C4-2B (cell line): ENCODE results near the gene PDZRN4.
"Not testable (repeated sequence)": the region's sequence is repeated elsewhere in the genome, so short reads cannot be mapped to it uniquely, and the experiment has no call there.

Experiments used
- H3K27ac ChIP-seq: fragments of 450-650 bp; 2 replicates; pipeline ENCODE4 v1.5.1; 2017
- ZFX ChIP-seq: fragments of 450-650 bp; IDR thresholded peaks from 2 replicates; pipeline ENCODE4 v1.6.1; 2017
- TF ChIP-seq, protein P1 (sequence below): fragments of 450-650 bp; conservative IDR thresholded peaks from 2 replicates; pipeline ENCODE4 v1.5.1; 2017; ENCODE audit warnings: mild to moderate bottlenecking

PDZRN4 gene

DNA sequence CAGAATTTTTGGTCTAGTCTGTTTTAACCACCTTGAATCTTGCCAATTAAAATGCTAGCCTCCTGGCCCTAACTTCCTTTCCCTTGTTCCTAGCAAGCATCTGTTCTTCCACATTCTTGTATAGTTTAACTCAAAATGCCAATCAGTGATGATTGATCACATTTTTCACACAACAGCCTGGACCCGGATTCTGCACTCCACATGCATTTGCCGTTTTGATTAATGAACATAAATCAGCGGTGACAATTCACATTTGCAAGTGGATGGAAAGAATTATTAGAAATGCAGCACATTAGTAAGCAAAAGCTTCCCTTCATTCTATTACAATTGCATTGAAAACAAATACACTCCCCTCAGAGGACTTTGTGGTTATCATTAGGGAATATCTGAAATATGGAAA lies 83.4 kb downstream of the PDZRN4 start:
- no peak overlapping the region for H3K27ac ChIP-seq
- TF ChIP-seq, protein P1, sequence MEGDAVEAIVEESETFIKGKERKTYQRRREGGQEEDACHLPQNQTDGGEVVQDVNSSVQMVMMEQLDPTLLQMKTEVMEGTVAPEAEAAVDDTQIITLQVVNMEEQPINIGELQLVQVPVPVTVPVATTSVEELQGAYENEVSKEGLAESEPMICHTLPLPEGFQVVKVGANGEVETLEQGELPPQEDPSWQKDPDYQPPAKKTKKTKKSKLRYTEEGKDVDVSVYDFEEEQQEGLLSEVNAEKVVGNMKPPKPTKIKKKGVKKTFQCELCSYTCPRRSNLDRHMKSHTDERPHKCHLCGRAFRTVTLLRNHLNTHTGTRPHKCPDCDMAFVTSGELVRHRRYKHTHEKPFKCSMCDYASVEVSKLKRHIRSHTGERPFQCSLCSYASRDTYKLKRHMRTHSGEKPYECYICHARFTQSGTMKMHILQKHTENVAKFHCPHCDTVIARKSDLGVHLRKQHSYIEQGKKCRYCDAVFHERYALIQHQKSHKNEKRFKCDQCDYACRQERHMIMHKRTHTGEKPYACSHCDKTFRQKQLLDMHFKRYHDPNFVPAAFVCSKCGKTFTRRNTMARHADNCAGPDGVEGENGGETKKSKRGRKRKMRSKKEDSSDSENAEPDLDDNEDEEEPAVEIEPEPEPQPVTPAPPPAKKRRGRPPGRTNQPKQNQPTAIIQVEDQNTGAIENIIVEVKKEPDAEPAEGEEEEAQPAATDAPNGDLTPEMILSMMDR: no peak
- no peak for TF ChIP-seq ZFX

DNA sequence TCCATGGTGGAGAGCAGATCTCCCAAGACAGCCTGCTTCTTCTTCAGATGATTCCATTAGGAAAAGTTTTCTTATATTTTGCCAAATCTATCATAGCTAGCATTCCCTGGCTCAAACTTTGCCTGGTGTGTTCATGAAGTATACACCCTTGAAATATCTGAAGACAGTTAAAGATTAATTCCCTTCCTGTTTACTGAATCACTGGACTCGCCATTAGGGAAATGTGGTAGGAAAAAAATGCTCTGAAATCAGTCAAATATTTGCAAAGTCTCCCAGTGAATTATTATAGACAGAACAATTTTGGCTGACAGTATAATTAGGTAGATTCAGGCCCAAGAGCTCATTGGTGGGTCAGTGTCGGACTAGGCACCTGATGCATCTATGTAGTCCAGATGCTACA lies 86.5 kb downstream of the PDZRN4 start:
- TF ChIP-seq, protein P1: no peak
- TF ChIP-seq ZFX: no peak
- H3K27ac ChIP-seq: no peak overlapping the region

DNA sequence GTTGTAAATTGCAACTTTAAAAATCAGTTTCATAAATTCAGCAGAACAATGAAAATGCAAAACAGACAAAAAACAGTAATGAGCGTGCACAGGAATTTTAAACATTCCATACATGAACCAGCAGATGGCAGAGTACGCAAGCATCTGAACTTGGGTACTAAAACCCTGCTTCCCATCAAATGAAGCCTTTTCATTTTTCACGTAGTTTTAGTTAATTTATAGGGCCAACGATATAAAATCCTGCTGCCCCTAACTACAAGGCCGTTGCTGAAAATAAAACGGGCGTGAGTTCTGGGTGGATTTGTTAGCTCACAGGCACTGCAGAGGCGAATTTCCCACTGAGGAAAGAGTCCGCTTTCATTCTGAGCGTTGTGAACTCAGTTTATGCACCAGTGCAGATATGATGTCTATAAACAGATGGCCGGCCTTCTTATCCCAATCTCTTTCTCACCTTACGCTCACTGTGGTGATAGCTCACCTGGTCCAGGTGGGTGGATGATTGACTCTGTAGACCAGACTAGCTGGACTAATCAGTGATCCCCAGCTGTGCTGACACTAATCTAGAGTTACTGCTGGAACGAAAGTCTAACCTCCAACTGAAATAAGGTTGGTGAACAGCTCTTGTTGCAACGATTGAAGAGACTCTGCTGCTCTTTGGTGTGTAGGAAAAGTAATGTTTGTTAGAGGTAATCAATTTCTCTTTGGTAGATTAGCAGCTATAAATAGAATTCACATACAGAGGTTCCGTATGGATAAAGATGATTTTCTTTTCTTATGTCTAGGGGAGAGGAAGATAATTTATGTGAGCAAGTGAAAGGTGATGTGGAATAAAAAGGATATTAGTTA lies 89.2 kb downstream of the PDZRN4 start:
- H3K27ac ChIP-seq: no peak overlapping the region
- no peak for TF ChIP-seq ZFX
- TF ChIP-seq, protein P1: peak; percentile 82

DNA sequence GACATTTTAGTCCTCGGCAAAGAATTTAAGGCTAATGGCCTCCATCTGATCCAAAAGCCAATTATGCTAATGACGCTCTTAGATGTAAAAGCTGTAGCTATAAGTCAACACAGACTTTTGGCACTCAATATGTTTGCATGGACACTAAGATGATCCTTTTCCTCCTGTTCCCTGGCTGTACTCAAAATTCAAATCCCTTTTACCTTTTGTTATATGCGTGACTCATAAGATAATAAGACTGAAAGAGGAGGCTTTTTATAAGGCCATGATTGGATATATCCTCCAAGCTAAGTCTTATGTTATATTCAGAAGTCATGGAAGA lies 89.8 kb downstream of the PDZRN4 start:
- no peak overlapping the region for H3K27ac ChIP-seq
- TF ChIP-seq, protein P1: no peak
- no peak for TF ChIP-seq ZFX

DNA sequence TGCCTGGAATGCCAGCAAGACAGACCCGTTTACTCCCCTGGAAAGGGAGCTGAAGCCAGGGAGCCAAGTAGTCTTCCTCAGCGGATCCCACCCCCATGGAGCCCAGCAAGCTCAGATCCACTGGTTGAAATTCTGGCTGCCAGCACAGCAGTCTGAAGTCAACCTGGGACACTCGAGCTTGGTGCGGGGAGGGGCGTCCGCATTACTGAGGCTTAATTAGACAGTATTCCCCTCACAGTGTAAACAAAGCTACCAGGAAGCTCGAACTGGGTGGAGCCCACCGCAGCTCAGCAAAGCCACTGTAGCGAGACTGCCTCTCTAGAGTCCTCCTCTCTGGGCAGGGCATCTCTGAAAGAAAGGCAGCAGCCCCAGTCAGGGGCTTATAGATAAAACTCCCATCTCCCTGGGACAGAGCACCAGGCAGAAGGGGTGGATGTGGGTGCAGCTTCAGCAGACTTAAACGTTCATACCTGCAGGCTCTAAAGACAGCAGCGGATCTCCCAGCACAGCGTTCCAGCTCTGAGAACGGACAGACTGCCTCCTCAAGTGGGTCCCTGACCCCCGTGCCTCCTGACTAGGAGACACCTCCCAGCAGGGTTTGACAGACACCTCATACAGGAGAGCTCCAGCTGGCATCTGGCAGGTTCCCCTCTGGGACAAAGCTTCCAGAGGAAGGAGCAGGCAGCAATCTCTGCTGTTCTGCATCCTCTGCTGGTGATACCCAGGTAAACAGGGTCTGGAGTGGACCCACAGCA lies 92.4 kb downstream of the PDZRN4 start:
- H3K27ac ChIP-seq: not testable (repeated sequence)

DNA sequence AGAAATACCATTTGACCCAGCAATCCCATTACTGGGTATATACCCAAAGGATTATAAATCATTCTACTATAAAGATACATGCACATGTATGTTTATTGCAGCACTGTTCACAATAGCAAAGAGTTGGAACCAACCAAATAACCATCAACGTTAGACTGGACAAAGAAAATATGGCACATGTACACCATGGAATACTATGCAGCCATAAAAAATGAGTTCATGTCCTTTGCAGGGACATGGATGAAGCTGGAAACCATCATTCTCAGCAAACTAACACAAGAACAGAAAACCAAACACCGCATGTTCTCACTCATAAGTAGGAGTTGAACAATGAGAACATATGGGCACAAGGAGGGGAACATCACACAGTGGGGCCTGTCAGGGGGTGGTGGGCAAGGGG lies 97.3 kb downstream of the PDZRN4 start:
- H3K27ac ChIP-seq: not testable (repeated sequence)

DNA sequence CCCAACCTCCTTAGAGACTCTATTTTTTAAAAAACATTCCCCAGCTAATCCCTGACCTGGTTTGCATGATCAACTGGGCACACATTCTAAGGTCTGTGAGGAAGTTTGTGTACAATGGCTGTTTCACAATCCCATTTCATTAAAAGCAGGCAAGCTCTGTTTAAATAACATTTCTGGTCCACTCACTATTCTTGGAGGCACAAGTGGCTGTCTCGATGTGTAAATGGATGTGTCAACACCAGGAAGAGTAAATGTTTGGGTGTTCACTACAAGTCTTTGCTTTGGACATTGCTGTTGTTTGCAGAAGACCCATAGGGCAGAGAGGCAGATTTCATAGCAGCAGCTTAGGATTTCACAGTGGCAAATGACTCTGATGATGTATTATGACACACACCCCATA lies 98.3 kb downstream of the PDZRN4 start:
- H3K27ac ChIP-seq: no peak overlapping the region
- TF ChIP-seq, protein P1: no peak
- no peak for TF ChIP-seq ZFX

DNA sequence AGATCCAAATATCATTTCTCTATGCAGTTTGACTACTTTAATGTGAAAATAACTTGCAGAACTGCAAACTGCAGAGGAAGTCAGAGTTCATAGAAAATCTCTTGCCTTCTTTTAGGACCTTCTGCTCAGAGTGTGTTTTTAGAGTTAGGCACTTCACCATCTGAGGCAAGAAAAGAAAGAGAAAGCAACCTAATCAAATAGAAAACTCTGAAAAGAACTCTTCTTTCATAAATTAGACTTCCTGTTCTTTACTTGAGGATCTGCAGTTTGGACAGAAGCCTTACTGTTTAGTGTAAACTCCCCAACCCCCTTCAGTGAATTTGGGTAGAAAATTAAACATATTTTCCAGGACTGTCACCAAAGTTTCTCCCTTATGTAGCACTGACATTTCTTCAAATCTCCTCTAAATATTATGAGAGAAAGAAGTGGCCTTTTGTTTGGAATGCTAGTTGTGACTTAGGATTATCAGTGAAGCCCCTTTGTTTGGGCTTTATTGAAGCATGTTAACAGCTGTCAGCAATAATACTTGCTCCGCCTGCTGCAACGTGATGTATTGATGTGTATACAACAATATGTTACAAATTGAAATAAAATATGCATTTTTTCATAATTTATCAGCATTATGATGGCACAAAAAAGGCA lies 99.5 kb downstream of the PDZRN4 start:
- H3K27ac ChIP-seq: no peak overlapping the region
- no peak for TF ChIP-seq ZFX
- TF ChIP-seq, protein P1: no peak
